Measurements from ENCODE around the gene DDX21.
A peak's percentile ranks its signal among the peaks of the same experiment; 100 is the strongest.
"Not testable (repeated sequence)": the region's sequence is repeated elsewhere in the genome, so short reads cannot be mapped to it uniquely, and the experiment has no call there.

DDX21 gene

DNA sequence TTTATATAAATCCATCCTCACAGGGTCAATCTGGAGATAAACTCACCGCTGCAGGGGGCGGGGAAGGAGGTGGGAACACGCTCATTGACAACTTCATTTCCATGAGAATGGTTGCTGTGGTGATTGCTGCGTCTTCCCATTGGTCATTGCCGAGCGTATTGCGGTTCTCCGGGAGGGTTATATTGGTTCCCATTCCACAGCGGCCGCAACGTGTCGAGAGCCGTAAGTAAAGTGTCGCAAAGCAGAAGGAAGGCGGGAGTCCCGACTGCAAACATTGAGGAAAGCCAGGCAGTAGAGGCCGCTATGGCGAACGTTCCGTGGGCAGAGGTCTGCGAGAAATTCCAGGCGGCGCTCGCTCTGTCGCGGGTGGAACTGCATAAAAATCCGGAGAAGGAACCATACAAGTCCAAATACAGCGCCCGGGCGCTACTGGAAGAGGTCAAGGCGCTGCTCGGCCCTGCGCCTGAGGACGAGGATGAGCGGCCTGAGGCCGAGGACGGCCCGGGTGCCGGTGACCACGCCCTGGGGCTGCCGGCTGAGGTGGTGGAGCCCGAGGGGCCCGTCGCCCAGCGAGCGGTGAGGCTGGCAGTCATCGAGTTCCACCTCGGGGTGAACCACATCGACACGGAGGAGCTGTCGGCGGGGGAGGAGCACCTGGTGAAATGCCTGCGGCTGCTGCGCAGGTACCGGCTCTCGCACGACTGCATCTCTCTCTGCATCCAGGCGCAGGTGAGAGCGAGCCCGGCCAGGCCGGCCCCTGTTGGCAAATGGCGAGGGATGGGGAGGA lies 32.8 kb downstream of the DDX21 start, which contains the start of gene KIFBP:
Gene KIFBP, plus strand, starts transcription at position 274 of the 787 bp plus-strand sequence. Its CDS starts 30 bp downstream, at position 304.
- DNase-seq (ENCODE audit: low read depth), result peak; percentile 47

DNA sequence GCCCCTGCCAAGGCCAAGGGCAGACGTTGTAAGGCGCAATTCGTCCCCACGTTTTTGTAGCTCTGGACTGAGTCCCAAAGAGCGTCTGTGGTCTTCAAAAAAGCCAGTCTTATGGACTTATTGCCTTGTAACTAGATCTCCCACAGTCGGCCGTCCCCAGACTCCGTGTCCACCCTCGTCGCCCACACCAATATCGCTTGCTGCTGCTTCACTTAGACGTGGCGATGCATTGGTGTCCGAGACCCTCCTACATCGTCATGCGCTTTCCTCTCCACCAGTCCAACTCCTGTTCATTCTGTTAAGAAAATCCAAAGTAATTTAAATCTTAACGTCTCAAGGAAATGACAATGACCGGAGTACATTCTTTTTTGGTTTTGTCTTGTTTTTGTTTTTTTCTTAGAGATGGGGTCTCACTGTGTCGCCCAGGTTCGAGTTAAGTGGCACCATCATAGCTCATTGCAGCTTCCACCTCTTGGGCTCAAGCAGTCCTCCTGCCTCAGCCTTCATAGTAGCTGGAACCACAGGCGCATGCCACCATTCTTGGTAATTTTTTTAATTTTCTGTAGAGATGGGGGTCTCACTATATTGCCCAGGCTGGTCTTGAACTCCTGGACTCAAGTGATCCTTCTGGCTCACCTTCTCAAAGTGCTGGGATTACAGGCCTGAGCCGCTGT lies 33.5 kb downstream of the DDX21 start:
- no peak for DNase-seq (ENCODE audit: low read depth)

DNA sequence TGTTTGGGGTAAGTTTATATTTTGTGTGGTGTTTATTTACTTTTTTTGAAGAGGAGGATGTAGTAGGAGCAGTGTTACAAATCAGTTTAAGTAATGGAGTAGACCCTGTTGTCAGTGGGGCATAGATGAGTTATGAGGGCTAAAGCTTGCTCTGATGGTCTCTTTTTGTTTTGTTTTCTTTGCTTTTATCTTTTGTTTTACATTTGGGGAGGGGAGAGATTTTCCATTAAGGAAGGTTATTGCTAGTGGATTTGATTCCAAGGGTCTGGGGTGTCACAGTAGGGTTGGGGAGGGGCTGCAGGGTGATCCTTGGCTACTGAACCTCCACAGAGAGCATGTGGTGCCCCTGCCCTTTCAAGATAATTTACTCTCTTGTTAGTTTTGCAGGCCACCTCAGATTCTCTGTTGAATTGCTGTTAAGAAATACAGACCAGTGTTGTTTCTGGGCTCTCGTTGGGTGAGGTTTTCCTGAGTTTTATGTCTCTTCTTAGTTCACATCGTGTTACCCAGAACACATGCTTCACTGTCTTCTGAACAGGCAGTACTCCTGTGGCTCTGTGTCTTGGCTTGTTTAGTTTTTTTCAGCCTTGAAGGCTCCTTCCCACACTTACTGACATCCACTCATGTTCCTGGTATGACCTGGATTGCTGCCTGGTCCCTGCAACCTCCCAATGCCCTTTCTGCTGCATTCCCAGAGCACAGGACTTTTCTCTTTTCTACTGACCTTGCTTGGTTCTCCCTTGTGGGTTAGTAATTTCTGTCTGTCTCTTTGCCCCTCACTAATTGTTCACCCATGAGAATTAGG lies 36.9 kb downstream of the DDX21 start:
- DNase-seq (ENCODE audit: low read depth), result no peak

DNA sequence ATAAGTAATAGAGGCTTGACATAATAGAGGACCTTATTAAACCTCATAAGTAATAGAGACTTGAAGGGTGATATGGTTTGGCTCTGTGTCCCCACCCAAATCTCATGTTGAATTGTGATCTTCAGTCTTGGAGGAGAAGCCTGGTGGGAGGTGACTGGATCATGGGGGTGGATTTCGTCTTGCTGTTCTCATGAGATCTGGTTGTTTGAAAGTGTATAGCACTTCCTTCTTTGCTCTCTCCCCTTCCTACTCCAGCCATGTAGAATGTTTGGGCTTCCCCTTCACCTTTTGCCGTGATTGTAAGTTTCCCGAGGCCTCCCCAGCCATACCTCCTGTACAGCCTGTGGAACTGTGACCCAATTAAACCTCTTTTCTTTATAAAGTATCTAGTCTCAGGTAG lies 41.2 kb downstream of the DDX21 start:
- no peak for DNase-seq (ENCODE audit: low read depth)

DNA sequence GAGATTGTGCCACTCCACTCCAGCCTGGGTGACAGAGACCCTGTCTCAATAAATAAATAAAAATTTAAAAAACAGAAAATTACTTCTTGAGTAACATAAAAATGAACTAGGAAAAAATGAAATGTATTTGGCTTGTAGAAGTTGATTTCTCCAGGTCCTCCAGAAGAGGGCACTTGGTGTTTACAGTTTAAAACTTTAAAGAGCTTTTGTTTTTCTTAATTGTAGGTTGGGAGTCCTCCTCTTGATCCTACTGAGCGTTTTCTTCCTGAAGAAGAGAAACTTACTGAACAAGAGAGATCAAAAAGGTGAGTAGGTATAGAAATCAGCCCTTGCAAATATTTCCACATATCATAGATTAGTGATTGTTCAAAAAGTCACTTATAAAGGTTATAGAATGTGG lies 48.9 kb downstream of the DDX21 start:
- DNase-seq (ENCODE audit: low read depth), result no peak

DNA sequence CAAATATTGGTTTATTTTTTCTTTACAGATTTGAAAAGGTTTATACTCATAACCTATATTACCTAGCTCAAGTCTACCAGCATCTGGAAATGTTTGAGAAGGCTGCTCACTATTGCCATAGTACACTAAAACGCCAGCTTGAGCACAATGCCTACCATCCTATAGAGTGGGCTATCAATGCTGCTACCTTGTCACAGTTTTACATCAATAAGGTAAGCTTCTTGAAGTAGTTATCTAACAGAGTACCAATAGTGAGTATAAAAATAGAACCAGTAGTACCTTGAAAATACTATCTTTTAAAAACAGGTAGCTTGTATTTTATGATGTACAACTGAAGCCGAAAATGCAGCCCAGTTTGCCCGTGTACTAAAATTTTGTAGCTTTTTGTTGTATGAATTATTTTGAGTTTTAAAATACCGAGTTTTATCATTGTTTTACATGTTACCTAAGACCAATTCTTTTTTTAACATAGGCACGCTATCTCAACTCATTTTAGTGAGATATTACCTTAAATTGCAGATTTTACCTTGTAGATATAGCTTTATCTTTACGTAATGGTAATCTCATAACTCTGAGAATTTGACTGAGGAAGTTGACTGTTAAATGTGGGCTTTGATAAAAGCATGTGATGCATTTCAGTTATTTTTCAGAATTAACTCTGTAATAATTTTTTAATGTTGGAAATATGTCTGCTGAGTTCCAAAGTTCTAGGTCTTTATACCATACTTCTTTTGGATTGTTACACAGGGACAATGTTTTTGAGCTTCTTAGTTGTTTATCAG lies 49.9 kb downstream of the DDX21 start:
- no peak for DNase-seq (ENCODE audit: low read depth)

DNA sequence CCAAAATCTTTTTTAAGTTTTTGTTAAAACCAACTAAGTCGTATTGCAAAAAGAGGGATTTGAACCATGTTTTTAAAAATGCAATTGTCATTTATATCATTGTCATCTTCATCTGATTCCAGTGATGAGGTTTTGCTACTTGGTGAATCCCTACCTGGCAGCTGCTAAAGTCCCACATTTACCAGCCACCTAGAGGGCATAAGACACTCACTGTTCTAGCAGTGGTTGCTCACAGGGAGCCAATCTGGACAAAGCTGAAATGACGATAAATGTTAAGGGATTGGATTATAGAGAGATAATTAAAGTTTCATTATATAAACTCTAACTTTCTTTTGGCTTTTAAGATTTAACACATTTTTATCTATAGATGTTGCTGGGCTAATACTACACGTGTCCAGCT lies 51.3 kb downstream of the DDX21 start:
- DNase-seq (ENCODE audit: low read depth), result no peak

DNA sequence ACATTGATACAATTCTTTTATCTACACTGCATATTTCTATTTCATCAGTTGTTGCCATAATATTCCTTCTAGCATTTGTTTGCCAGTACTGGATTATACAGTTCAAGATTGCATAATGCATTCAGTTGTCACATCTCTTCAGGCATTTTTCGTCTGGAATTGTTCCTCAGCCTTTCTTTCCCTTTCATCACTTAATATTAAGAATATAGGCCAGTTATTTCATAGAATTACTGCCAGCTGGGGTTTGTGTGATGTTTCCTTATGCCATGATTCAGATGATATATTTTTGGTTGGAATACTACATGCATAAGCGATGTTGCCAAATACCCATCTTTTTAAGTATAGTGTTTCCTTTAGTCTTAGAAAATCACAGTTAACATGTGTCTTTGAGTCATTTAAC lies 53.4 kb downstream of the DDX21 start:
- DNase-seq (ENCODE audit: low read depth), result no peak

DNA sequence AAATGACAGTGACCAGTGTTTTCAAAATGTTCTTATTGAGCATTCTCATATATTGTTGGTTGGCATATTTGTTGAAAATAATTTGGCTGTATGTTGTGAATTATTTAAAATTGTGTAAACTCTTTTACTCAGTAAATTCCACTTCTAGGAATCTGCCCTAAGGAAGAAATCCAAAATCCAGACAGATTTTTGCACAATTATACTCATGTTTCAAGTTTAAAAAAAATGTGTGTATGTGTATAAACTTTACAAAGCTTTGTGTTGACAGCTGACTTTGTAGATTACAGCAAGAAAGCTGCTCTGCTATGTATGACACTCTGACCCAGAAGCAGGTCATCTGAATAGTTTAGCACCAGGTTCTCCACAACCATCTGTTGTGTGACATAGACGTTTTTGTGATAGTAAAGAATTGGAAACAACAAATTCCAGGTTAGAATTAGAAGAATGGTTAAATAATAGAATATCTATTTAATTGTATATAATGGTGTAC lies 54.2 kb downstream of the DDX21 start:
- DNase-seq (ENCODE audit: low read depth), result no peak

DNA sequence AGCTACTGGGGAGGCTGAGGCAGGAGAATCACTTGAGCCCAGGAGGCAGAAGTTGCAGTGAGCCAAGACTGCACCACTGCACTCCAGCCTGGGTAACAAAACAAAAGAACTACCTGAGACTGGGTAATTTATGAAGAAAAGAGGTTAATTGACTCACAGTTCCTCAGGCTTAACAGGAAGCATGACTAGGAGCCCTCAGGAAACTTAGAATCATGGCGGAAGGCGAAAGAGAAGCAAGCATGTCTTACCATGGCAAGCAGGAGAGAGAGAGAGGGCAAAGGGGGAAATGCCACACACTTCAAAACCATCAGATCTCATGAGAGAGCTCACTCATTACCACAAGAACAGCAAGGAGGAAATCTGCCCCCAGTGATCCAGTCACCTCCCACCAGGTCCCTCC lies 56.8 kb downstream of the DDX21 start:
- not testable (repeated sequence) for DNase-seq (ENCODE audit: low read depth)

DNA sequence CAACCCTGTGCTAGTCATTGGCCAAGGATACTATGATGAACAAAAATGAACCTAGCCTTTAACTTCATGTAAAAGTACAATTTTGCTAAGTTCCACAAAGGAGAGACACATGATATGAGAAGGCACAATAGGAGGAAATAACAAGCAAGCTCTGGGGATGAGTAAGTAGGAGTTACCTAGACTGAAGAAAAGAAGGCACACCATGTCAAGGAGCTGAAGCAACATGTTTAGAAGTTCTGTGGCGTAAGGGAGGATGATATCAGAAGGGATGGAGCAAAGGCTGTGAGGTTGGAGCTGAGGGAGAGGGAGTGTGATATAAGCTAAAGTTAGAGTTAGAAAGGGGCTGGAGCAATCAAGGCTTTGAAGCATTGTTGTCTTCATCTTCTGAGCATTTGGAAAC lies 58.2 kb downstream of the DDX21 start:
- DNase-seq (ENCODE audit: low read depth), result no peak

DNA sequence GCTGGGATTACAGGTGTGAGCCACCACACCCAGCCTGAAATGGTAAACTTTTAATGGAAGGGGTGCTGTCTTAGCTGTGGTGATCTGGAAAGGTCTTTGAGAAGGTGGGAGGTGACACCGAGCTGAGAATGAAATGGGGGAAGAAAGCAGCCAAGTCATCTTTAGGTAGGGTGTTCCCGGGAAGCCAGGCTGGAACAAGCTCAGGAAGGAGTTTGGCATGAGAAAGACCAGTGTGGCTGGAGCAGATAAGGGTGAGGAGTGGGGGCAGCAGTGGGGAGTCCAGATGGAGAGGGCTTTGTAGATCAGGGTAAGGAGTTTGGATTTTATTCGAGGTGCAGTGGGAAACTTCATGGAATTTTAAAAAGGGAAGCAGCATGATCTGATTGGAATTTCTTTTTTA lies 62.6 kb downstream of the DDX21 start:
- no peak for DNase-seq (ENCODE audit: low read depth)

DNA sequence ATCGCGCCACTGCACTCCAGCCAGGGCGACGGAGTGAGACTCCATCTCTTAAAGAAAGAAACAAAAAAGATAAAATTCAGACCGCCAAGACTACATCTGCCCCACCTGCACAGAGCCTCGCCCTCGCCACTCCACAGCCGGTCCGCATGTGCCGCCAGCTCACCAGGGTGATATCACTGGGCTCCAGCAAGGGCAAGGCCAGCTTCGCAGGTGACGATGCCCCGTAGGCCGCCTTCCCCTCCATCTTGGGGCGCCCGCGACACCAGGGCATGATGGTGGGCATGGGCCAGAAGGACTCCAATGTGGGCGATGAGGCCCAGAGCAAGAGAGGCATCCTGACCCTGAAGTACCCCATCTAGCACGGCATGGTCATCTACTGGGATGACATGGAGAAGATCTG lies 66.6 kb downstream of the DDX21 start:
- DNase-seq (ENCODE audit: low read depth), result no peak

DNA sequence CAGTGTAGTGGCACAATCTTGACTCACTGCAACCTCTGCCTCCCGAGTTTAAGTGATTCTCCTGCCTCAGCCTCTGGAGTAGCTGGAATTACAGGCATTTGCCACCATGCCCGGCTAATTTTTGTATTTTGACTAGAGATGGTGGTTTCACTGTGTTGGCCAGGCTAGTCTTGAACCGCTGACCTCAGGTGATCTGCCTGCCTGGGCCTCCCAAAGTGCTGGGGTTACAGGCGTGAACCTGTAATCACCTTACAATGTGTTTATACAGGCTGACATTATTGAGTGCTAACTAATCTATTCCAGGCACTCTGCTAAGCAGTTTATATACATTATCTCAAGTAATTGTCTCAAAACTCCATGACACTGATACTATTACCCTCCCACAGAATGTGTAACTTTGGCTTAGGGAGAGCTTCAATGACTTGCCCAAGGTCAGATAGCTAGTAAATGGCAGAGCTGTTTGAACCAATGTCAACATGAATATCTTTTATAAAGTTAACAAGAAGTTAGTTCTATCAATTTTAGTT lies 69.5 kb downstream of the DDX21 start:
- DNase-seq (ENCODE audit: low read depth), result no peak

DNA sequence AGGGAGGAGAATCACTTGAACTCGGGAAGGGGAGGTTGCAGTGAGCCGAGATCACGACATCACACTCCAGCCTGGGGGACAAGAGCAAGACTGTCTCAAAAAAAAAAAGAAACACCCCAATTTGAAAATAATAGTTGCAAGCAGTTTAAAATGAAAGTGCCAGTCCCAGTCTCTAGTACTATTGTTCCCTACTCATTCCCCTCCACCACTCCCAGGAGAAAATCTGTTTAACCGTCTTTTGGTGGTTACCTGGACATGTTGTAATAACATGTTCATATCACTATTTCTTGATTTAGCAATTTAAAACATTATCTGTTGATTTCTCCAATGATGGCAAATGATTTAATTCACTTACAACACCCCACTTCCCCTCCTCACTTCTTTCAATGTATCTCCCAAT lies 77.3 kb downstream of the DDX21 start:
- no peak for DNase-seq (ENCODE audit: low read depth)
